GM18873 (cell line): ENCODE results near the gene SPRED1.

Experiments
- ATAC-seq: cut with Tn5 transposase; IDR thresholded peaks from one replicate; pipeline ENCODE4 v1.9.1; 2021; ENCODE audit warnings: mild to moderate bottlenecking, moderate library complexity, moderate number of reproducible peaks; ENCODE audit not compliant: unreplicated experiment, low FRiP score

The SPRED1 gene

DNA sequence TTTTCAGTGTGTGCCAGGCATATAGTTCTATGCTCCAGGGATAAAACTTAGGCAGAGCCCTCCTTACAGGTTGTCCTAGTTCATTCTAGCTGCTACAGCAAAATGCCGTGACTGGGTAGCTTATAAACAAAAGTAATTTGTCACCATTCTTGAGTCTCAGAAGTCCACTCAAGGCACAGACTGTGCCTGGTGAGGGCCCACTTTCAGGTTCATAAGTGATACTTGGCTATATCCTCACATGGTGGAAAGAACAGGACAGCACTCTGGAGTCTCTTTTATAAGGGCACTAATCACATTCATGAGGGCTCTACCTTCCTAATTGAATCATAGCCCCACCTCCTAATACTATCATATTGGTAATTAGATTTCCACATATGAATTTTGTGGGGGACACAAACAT lies 80.1 kb downstream of the SPRED1 start:
- ATAC-seq = no peak

DNA sequence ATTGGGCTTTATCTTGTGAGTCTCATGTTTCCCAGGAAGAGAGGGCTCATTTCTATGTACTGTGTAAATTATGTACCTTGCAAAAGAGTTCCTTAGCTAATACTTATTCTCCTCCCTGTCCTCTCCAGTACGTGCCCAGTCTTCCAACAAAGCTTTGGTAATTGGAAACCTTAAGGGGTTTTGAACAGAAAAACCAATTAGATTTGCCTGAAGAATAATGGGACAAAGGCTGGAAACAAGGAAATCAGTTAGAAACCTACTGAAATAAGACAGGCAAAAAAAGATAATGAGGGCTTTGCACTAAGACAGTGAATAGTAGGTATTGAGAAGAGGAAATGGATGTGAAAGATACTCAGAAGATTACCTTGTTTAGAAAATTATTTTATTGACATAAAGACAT lies 82.5 kb downstream of the SPRED1 start:
- ATAC-seq = no peak

DNA sequence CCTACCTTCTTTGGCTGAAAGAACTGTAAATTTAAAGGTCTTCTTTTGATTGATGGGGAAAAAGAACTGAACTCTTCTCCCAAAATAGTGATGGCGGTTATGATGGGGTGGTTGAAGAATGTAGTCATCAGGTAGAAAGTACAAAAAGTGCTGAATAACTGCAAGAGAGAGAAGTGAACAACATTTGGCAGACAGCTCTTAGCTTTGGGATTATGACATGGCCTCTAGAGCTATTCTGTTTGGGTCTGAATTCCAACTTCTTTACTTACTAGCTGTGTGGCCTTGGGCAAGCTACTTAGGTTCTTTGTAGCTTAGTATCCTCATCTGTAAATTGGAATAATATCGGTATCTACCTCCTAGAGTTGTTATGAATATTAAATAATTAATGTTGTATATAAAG lies 91.7 kb downstream of the SPRED1 start:
- ATAC-seq = no peak

DNA sequence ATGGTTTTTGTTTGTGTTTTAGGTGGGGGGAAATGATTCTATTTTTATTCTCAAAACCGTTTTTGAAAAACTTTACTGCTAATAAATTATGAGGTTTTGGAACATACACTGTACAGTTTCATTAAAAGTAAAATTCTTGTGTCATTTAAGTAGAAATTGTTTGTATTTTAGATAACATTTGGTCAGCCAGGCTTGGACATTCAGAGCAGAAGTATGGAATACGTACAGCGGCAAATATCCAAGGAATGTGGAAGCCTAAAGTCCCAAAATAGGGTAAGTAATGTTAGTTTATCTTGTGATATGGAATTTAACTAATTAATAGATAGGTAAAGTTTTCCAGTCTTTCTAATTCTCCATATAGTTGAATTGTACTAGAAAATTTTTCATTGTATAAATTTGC lies 96.6 kb downstream of the SPRED1 start:
- ATAC-seq = no peak

DNA sequence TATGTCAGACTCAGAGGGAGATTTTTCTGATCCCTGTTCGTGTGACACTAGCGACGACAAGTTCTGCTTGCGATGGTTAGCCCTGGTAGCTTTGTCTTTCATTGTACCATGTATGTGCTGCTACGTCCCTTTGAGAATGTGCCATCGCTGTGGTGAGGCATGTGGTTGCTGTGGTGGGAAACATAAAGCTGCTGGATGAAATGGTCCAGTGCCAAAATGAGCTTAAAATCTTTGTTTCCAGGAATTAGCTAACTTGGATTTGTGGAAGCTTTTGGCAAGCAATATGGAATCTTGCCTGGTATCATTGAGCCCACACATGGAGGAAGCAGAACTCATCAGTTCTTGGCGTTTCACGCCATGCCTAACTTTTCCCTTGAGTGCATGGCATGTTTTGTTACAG lies 98.8 kb downstream of the SPRED1 start:
- ATAC-seq = no peak

DNA sequence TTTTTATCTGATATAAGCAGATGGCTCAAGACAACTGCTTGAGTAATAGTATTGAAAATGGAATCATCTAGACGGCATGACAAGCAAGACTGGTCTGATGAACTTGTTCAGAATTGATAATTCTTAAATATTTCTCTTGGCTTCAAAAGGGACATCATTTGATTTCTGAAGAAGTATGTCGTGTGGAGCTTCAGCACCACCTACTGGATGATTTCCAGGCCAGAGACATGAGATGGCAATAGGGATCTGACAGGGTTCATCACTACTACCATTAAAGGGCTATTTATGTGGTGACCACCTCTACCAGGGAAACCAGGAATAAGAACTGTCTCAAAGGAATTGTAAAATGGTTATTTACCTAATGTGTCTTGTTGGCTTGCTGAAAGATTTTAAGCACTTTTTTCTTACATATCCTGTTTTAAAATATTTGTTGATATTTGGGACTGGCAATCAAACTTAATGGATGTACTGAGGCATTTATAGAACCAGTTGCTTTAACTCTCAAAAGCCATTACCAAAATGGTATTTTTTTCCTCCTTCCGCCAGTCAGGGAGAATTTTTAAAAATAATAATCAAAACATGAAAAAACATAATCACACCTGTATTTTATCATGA lies 101.8 kb downstream of the SPRED1 start:
- no peak for ATAC-seq

DNA sequence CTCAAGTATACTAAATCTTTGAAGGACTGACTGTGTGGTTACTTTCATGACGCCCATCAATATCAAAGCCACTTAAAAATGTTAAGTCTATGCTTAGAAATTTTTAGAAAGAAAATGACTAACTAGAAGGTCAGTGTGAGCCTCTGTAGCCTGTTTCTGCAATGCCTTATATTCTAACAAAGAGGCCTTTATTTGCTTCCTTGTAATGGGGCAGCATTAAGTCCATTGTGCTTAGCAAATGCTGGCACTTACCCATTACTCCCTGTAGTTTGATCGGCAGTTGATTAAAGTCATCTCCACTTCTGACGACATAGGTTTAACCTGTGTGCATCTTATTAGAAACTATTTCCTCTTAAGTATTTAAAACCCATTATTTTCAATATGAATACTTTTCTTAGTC lies 109.7 kb downstream of the SPRED1 start:
- ATAC-seq = no peak

DNA sequence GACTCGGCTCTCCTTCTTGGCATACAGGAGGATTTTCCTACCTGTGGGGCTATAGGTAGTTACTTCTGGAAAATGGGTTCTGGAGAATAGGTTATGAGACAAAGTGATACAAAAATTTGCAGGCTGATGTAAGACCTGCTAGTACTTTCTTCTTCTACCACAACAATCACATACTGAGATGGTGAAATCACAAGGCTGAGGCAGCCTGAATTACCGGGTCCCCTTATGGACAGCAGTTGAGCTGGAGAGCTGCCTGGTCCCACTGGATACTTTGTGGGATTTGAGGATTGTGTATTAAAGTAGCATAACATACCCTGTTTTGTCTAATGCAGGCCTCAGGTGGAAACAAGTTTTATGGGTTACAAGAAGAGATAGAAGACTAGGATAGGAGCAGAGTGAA lies 114.8 kb downstream of the SPRED1 start:
- ATAC-seq = no peak

DNA sequence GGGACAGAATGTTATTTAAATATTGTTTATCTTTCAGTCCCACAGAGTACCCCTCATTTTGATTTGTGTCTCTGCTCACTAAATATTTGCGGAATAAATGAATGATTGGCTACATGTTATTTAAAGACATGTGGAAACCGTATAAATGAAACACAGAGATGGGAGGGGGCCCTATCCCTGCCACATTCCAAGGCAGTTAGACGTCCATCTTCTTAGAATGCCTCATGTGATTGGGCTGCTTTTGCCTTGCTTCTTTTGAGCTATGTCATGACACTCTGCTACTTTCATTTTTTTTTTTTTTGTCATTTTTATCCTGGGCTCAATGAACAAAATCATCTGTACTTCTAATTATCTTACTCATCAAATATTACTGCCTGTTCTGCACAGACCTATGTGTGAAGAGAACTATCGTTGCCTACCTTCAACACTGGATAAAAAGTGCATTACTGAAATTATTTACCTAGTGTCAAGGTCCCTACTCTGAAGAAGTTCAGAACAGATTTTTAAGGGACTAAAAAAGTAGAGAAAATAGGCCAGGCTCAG lies 117.4 kb downstream of the SPRED1 start:
- ATAC-seq = no peak

DNA sequence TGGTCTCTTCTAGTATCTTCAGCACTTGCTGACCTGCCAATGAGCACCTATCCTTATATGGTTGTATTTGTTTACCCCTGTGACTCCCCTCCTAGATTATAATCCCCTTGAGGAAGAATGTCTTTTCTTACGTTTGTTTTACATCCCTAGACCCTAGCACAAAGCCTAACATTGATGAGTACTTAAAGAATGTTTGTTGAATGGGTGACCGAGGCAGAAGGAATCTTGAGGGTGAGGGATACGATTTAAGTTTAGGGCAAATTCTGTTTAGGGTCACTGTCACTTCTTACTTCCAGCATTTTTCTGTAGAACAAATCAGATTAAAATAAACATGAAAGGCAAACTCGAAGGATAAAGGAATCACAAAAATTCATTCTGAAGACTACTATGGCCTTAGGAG lies 120.4 kb downstream of the SPRED1 start:
- ATAC-seq = no peak

DNA sequence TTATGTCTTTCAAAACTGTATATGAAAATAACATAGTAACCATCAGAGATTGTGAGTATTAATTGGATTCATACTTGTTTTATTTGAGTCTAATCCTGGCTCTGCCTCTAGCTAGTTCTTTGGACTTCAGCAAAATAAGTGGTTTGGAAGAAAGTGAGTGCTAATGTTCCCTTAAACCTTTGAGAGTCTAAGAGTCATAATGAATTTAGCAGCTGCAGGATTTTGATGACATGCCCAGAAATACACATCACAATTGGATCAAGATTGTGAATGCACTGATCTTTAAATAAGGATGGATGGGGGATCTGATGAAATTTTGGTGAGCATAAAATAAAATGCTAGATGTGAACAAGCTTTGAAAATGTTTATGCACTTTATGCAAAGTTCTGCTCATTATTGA lies 121.4 kb downstream of the SPRED1 start:
- ATAC-seq = no peak

DNA sequence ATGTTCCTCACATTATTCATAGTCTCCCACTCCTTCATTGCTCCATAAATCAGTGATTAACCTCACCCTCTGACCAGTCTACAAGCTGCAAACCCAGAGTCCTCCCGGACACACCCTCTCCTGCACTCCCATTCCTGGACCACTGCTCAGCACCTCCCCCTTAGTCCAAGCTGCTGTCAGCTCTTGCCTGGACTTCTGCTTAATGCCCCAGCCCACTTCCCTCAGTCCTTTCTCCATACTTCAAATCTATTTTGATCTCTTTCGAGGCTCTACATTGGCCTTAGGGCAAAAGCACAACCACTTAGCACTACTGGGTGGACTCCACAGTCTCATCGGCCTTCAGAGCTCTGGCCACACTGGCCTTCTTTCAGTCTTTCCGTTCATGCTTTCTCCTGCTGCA lies 121.9 kb downstream of the SPRED1 start:
- no peak for ATAC-seq

DNA sequence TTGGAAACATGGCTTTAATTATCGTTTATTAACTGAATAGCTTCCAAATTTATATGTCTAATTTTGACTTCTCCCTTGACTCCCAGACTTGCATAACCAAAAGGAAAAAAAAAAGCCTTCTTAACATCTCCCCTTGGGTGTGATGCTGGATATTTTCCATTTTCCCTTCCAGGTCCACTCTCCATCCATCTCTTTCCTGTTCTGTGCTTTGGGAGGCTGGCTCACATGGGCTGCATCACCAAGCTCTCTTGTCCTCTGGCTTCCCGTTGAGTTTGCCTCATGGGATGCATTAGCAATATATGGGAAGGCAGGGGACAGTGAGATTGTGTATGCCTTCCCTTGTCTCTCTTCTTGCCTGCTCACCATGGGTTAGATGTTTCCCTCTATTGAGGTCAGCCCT lies 123.4 kb downstream of the SPRED1 start:
- no peak for ATAC-seq

DNA sequence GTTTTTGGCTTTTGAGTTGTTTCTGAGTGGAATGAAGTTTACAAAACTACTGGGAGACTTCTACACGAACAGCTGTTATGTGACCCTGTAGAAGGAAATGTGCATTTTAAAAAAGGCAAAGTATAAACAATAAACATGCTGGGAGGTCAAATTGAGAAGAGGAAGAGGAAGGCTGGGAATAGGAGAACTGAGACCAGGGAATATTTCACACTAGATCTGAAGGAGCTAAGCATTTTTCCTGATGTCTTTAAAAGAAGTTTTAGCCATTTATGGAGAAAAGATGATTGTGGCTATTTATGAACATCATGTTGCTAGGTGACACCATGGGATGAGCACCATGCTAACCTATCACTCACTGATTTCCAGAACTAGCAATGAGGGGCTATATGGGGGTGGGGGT lies 125.0 kb downstream of the SPRED1 start:
- ATAC-seq = no peak

DNA sequence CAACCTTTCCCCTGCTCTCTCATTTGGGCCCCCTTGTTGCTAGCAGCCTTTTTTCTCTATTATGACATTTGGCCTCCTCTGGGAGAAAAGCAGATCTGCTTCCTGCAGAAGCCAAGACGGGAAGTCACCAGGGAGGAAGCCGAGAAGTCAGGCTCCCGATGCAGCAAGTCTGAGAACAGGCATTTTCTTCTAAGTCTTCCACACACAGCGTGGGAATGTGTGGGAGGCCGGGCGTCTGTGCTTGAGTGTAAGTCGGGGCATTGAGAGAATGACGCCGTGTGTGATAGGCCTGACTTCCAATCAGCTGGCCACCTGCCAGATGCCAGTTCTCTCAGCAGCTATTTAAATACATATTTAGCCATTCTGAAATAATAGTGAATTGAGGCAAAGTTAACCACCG lies 125.5 kb downstream of the SPRED1 start:
- no peak for ATAC-seq

DNA sequence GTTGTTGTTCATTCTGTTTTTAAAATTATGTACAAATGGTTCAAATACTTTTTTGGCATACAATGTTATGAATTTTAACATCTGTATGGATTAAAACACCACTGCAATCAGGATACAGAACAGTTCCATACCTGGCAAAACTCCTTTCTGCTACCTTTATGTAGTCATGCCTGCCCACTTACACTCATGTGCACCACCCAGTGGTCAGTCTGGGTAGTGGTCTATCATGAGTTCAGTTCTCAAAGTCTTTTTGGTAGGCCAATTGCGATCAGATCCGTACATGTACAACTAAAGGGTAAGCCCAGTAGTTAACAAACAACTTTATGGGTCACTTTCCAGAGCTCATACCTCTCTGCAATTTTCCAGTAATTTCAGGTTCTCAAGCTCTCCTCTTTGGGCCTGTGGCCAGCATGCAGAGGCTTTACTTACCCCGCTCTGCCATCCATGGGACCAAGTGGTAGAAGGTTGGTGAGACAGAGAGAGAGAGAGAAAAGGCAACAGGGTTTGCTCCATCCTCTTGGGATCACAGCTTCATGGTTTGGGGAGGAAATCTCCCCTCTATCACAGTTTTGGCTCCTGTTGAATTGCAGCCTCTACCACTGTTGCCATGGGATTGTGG lies 137.4 kb downstream of the SPRED1 start:
- no peak for ATAC-seq

DNA sequence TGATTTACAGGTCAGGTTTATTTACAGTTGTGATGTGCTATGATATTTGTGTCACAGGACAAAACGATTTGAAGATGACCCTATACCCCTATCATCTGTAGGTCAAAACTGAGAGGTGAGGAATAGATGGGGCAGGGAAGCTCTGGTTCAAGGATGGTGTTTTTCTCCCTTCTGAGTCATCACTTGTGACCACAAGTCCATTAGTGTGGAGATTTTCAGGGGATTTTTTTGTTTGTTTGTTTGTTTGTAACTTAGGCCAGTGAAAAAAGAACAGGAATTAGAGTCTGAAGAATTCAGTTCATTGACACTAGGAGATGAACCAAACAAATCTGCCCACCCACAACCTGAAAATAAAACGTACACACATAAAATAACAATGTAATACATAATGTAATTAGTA lies 138.6 kb downstream of the SPRED1 start:
- ATAC-seq = no peak

DNA sequence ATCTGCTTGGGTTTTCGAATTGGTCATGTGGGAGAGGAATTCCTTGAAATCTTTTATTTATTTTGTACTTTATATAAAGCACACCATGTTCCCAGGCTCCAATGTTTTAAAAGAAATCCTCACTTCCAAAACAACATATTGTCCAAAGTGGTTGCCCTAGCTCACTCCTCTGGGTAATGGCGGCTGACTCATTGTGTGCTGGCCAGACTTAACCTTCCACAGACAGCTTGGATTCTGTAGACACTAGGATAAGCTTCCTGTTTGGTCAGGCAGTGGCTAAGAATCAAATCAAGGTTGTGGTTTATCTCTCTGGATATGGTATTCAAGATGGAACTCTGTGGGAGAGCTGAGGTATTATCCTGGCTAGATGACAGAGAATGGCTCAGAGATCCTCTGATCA lies 145.5 kb downstream of the SPRED1 start:
- no peak for ATAC-seq

DNA sequence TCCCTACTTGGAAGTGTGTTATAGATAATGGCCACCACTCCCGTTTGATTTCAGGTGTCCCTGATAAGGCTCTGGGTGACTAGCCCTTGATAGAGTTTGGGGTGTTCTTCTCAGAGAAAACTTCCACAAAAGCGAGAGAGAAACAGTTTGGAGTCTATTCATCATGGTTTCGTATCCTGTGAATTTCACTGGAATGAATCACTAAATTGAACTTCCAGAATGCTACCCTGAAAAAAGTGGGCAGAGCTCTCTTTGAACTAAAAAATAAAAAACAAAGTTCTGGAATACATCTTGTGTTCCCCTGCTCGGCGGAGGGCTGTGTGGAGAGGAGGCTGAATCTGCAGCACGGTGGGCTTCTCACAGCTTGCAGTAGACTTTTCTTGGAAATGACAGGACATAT lies 148.5 kb downstream of the SPRED1 start:
- ATAC-seq = no peak

DNA sequence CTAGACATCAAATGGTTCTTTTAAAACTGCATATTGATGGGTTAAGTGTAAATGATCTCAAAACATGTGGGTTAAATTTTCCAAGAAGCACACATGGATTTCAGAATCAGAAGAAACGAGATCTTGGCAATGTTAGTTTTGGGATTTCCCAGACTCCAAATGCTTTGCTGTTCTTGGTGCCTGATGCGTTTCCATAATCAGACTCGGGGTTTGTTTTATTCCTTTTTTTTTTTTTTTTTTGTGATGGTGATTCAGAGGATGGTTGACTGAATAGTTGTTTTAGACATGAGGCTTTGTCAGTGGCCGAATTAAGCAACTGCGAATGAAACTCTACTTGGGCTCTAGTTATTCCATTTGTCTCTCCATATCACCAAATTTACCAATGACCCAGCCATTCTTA lies 149.1 kb downstream of the SPRED1 start:
- ATAC-seq = no peak

DNA sequence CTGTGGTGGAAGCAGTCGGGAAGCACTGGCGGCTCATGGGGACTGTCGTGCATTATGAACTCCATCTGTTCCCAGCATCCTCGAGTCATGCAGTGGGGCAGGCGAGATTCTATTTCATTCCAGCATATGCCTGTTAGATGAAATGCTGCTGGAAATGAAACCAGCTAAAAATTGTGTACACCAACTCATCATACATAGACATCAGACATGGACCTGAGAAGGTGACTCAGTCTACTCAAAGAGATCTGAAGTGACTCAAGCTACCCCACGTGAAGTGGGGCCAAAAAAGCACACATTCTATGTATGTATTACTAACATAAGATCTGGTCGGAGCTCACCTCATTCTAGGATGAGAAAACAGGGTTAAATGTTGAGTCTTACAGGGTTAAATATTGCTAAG lies 153.8 kb downstream of the SPRED1 start:
- ATAC-seq = no peak
